ENCODE data around the gene ALOX5AP. TPM values are rescaled to one million over a fixed set of nuclear protein-coding genes. Genes with fewer than 3 reads are reported as not detected.

The ALOX5AP gene
- total and polyA plus RNA-seq, 9 of the 15 experiments (the other 6 are each of a cell fraction or from before 2014, with no cell fraction given) = 0.31 TPM; not detected in 8

GRCh38 chr13:30711375-30711774 is 24.0 kb upstream of the ALOX5AP start:
- FAIRE-seq (no peak), ATAC-seq (no peak), DNase-seq (ENCODE audit: extremely low read depth in 1 of 4, low spot score in 3 of 4) (no peak)
- POLR2A ChIA-PET = no interaction called here
- Histone ChIP-seq H3K79me2 (ENCODE audit: control insufficient read depth, insufficient read depth, low read length) (no peaks in the 10 kb centered on the region), H3K27ac (ENCODE audit: extremely low read depth, low read depth, low read length) (no peak overlapping the region), H3K4me1 (replicated peaks in 1 of 2; ENCODE audit: control insufficient read depth in 2 of 2, insufficient read depth in 2 of 2, low read length in 2 of 2) (no peaks in the 10 kb centered on the region), H3K4me2 (ENCODE audit: insufficient read depth, low read length) (no peak overlapping the region), H3K36me3 (ENCODE audit: control insufficient read depth, insufficient read depth, low read length) (no peaks in the 10 kb centered on the region), H2AFZ (ENCODE audit: low read depth, low read length) (no peak overlapping the region), H3K9ac (ENCODE audit: insufficient read depth in 1 of 2, low read depth in 2 of 2, low read length in 2 of 2) (no peak overlapping the region), H4K20me1 (replicated peaks; ENCODE audit: control insufficient read depth, insufficient read depth, low read length) (no peaks in the 10 kb centered on the region), H3K4me3 (no peak overlapping the region), H3K9me1 (ENCODE audit: control insufficient read depth, insufficient read depth, low read length) (no peaks in the 10 kb centered on the region), H3K9me3 (replicated peaks; ENCODE audit: control insufficient read depth, insufficient read depth, low read depth, low read length) (no peaks in the 10 kb centered on the region), H3K27me3 (ENCODE audit: control insufficient read depth in 2 of 2, insufficient read depth in 2 of 2, low read length in 2 of 2) (peaks cover 0 to 8% of the 10 kb centered on the region in 2 experiments; a peak in 1 of 5 replicates)
- CTCF ChIA-PET (ENCODE audit: low intra/inter-chr PET ratio) = no interaction called here
- intact Hi-C loops (cut with micrococcal nuclease) = no loop called here
- BruUV-seq (replicated peaks) = no TSS peak
- WGBS (ENCODE audit: insufficient coverage, low coverage, missing lambda C conversion rate) = 3% methylated on average over 4 of the region's 4 CpGs
- TF ChIP-seq CAMTA2 (CRISPR knock-in tag; conservative IDR thresholded peaks at IDR 0.05) (no peak), ZNF668 (CRISPR knock-in tag; IDR thresholded peaks at IDR 0.05) (no peak), AFF1 (IDR thresholded peaks at IDR 0.05; ENCODE audit: low read depth in 1 of 2, partially characterized antibody in 2 of 2) (no peak), CXXC5 (CRISPR knock-in tag; IDR thresholded peaks at IDR 0.05) (no peak), ETV1 (tag; conservative IDR thresholded peaks at IDR 0.05; ENCODE audit: low read depth) (no peak), CHCHD3 (CRISPR knock-in tag; IDR thresholded peaks at IDR 0.05) (no peak), ZKSCAN8 (CRISPR knock-in tag; IDR thresholded peaks at IDR 0.05) (no peak), ZNF324 (CRISPR knock-in tag; IDR thresholded peaks at IDR 0.05) (no peak), ELK1 (CRISPR knock-in tag; IDR thresholded peaks at IDR 0.05) (no peak)
- in situ Hi-C loops (cut with MboI) = no loop called here

Data from K562 (cell line).